Naive B cell (primary cell): ENCODE data around the gene ZNF480. TPM values are rescaled to one million over a fixed set of nuclear protein-coding genes. Genes with fewer than 3 reads are reported as not detected.

Experiments used
- ATAC-seq, 2 donors: fragments of 150-1000 bp; cut with Tn5 transposase; 2 replicates each; pipeline ENCODE4 v1.10.0; 2021; ENCODE audit warnings: low read depth in 2 of 2, mild to moderate bottlenecking in 2 of 2, moderate library complexity in 2 of 2
- DNase-seq: peaks from one replicate; pipeline ENCODE4 v3.0.0; 2022
- H3K27ac Mint-ChIP-seq, 6 donors: one replicate each; pipeline ENCODE4 v1.8.0; 2020 to 2022; ENCODE audit warnings: mild to moderate bottlenecking in 6 of 6, mixed read lengths in 6 of 6, moderate library complexity in 5 of 6, inconsistent platforms in 2 of 6
- H3K27me3 Mint-ChIP-seq, 3 donors: one replicate each; pipeline ENCODE4 v1.8.0; 2021 to 2022; ENCODE audit warnings: mixed read lengths in 3 of 3, mild to moderate bottlenecking in 1 of 3
- H3K36me3 Mint-ChIP-seq, 2 donors: one replicate each; pipeline ENCODE4 v1.8.0; 2020 to 2022; ENCODE audit warnings: mixed read lengths in 2 of 2, inconsistent platforms in 1 of 2, mild to moderate bottlenecking in 1 of 2
- H3K4me1 Mint-ChIP-seq, 3 donors: one replicate each; pipeline ENCODE4 v1.8.0; 2020 to 2022; ENCODE audit warnings: mixed read lengths in 3 of 3, inconsistent platforms in 1 of 3, mild to moderate bottlenecking in 1 of 3, moderate library complexity in 1 of 3
- H3K4me3 Mint-ChIP-seq, 8 donors: one replicate each; pipeline ENCODE4 v1.8.0; 2020 to 2022; ENCODE audit warnings: mild to moderate bottlenecking in 8 of 8, mixed read lengths in 8 of 8, moderate library complexity in 8 of 8, inconsistent platforms in 2 of 8
- H3K9me3 Mint-ChIP-seq, 7 donors: one replicate each; pipeline ENCODE4 v1.8.0; 2020 to 2022; ENCODE audit warnings: mixed read lengths in 7 of 7, mild to moderate bottlenecking in 5 of 7, inconsistent platforms in 2 of 7, moderate library complexity in 1 of 7
- polyA plus RNA-seq, 6 donors: library from polyadenylated mRNA; unstranded; fragments of 300-500 nt; fragmentation: Illumina TruSeq; gene quantifications; one replicate each; pipeline ENCODE4 v1.2.3, GENCODE V29; 2021; ENCODE audit warnings: low read depth in 6 of 6

Gene ZNF480
- polyA plus RNA-seq, 6 donors from 2014 or later: 10.1 to 42.2 (median 29.7) TPM

DNA sequence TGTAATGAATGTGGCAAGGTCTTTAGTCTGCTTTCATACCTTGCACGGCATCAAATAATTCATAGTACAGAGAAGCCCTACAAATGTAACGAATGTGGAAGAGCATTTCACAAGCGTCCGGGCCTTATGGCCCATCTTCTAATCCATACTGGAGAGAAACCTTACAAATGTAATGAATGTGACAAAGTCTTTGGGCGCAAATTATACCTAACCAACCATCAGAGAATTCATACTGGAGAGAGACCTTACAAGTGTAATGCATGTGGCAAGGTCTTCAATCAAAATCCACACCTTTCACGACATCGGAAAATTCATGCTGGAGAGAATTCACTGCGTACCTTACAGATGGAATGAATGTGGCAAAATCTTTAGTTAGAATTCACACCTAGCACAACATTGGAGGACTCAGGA lies 69.5 kb downstream of the ZNF480 start:
- H3K27me3 Mint-ChIP-seq: no peaks in the 10 kb centered on the region
- DNase-seq (no peak), ATAC-seq (no peak)
- peaks cover 32 to 36% of the 10 kb centered on the region in 2 donors for H3K36me3 Mint-ChIP-seq
- H3K27ac Mint-ChIP-seq: no peak overlapping the region
- peaks cover 12 to 16% (median 14%) of the 10 kb centered on the region in 3 donors for H3K4me1 Mint-ChIP-seq
- peaks cover 16 to 81% (median 72%) of the 10 kb centered on the region in 7 donors for H3K9me3 Mint-ChIP-seq
- H3K4me3 Mint-ChIP-seq: peak overlapping the region in 1 of 8 donors; percentile 75

DNA sequence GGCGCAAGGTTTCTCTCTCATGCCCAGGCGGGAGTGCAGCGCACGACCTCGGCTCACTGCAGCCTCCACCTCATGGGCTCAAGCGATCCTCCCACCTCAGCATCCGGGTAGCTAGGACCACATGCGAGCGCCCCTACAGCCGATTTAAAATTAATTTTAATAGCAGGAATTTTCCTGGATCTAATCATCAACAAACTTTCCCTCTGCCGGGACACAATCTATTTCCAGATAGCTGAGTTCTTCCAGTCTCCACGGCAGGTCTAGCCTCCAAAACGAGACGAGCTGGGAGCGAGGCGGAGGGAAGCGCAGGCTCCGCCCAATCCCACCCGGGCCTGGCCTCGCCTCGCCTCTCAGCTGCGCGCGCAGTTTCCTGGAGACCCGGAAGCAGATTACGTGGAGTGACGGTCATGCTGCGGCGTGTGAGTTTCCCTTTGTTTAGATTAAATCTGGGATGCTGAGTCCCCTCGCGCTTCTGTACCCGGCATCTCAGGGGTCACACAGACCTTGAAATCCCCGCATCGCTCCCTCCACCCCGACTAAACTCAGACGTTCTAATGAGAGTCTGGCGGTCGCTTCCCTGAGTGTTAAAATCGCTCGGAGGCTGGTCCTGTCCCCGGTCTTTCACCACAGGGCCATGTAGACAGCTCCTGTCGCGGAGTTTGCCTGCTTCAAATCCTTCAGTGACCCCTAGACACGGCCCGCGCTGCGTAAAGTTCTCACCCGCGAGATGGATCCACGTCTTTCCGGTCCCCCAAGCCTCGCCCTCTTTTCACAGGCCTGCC lies 72.8 kb downstream of the ZNF480 start, which contains the start of gene ZNF880:
TSS of gene ZNF880 (plus strand) at position 365 of the 782 bp plus-strand sequence. CDS start at position 408, 43 bp downstream.
- Mint-ChIP-seq H3K36me3 (peaks cover 42 to 43% of the 10 kb centered on the region in 2 donors), H3K4me3 (peak within 1 kb of the TSS; percentile 93 to 99 (median 97)), H3K27ac (peak within 1 kb of the TSS; percentile 98 to 100 (median 99)), H3K27me3 (no peaks in the 10 kb centered on the region), H3K4me1 (peaks cover 12 to 18% (median 14%) of the 10 kb centered on the region in 3 donors), H3K9me3 (peaks cover 10 to 76% (median 65%) of the 10 kb centered on the region in 7 donors)
- DNase-seq (peak; percentile 86), ATAC-seq (peak; percentile 95)

DNA sequence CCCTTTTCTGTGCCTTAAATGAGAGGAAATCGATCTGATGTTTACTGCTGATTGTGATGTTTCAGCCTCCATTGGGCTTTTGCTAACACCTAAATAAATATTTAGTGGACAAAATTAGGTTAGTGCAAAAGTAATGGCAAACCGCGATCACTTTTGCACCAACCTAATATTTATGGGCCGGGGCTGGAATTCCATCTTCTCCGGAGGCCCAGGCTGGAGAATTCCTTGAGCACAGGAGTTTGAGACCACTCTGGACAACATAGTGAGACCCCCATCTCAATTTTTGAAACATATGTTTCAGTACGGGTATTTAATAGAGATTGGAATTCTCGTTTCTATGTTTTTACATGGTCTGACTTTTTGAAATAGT lies 73.4 kb downstream of the ZNF480 start:
- Mint-ChIP-seq H3K9me3 (peaks cover 9 to 75% (median 63%) of the 10 kb centered on the region in 7 donors), H3K4me3 (peak overlapping the region; percentile 93 to 99 (median 97)), H3K4me1 (peaks cover 14 to 18% (median 14%) of the 10 kb centered on the region in 3 donors), H3K27me3 (no peaks in the 10 kb centered on the region), H3K27ac (peak overlapping the region; percentile 98 to 100 (median 99)), H3K36me3 (peaks cover 46% of the 10 kb centered on the region in 2 donors)
- DNase-seq: no peak
- no peak for ATAC-seq

Other genes with a start within 250 kb of the ZNF480 start
- 1 to 10 TPM; 1.1 to 9.3 (median 5.9) TPM for gene ZNF432, start 248.3 kb upstream of the ZNF480 start, polyA plus RNA-seq
- gene ZNF841, start 201.4 kb upstream of the ZNF480 start, polyA plus RNA-seq: 1 to 10 TPM; 2.9 to 8.2 (median 4.2) TPM
- 1 to 10 TPM; 2.2 to 7.1 (median 4.9) TPM for gene ZNF616, start 157.2 kb upstream of the ZNF480 start, polyA plus RNA-seq
- gene ZNF836, start 125.5 kb upstream of the ZNF480 start, polyA plus RNA-seq: 10 to 100 TPM in 4 of 6 donors, 1 to 10 TPM in 2; 8.2 to 21.1 (median 12.0) TPM
- 100 to 1,000 TPM; 179 to 222 (median 202) TPM for gene PPP2R1A, start 107.1 kb upstream of the ZNF480 start, polyA plus RNA-seq
- gene ZNF766, start 27.6 kb upstream of the ZNF480 start, polyA plus RNA-seq: 10 to 100 TPM; 27.8 to 62.4 (median 56.8) TPM
- 10 to 100 TPM in 1 of 6 donors, 1 to 10 TPM in 5; 1.4 to 10.7 (median 3.3) TPM for gene ZNF610, start 39.1 kb downstream of the ZNF480 start, polyA plus RNA-seq
- 10 to 100 TPM; 45.2 to 74.7 (median 58.4) TPM for gene ZNF880, start 72.8 kb downstream of the ZNF480 start, polyA plus RNA-seq
- gene ZNF528, start 100.7 kb downstream of the ZNF480 start, polyA plus RNA-seq: 10 to 100 TPM; 11.5 to 17.0 (median 16.1) TPM
- gene ZNF534, start 132.0 kb downstream of the ZNF480 start, polyA plus RNA-seq: under 1 TPM in 2 of 6 donors, not detected in 4; 0.62 to 0.77 TPM
- 10 to 100 TPM in 1 of 6 donors, 1 to 10 TPM in 5; 1.5 to 19.0 (median 6.1) TPM for gene ZNF578, start 156.4 kb downstream of the ZNF480 start, polyA plus RNA-seq
- gene ZNF808, start 230.5 kb downstream of the ZNF480 start, polyA plus RNA-seq: 10 to 100 TPM in 2 of 6 donors, 1 to 10 TPM in 3, not detected in 1; 8.8 to 20.2 (median 9.7) TPM